PC-9 (cell line): ENCODE measurements around the gene MYO7B. TPM values are rescaled to one million over a fixed set of nuclear protein-coding genes. Genes with fewer than 3 reads are reported as not detected.

ENCODE experiments used
- BruUV-seq: library from RNA; stranded (reverse); fragments of 400-500 nt; replicated peaks from 2 replicates; lab custom pipeline; 2021; lab: Mats Ljungman, UMichigan
- CTCF ChIA-PET: fragments of 300-600 bp; sonication (Branson Sonifier 250); formaldehyde crosslinking; loops from one replicate; lab custom pipeline; 2022; ENCODE audit warnings: antibody characterized with exemption; lab: Charles Lee
- POLR2A ChIA-PET: fragments of 300-600 bp; sonication (Branson Sonifier 250); formaldehyde crosslinking; loops from one replicate; lab custom pipeline; 2022; ENCODE audit warnings: antibody characterized with exemption; ENCODE audit not compliant: unreplicated experiment; lab: Charles Lee
- DNase-seq, 2 experiments: peaks; one replicate each; pipeline versions ENCODE4 v3.0.0 to v3.0.0-alpha.2; 2015 to 2022; ENCODE audit warnings: mixed read lengths in 1 of 2
- H2AFZ ChIP-seq: fragments of 200-600 bp; sonication (generic); 2 replicates; pipeline ENCODE4 v1.8.1; 2017; ENCODE audit warnings: antibody characterized with exemption
- H3F3A ChIP-seq: fragments of 200-600 bp; sonication (generic); 2 replicates; pipeline ENCODE4 v1.8.1; 2017; ENCODE audit warnings: antibody characterized with exemption, mild to moderate bottlenecking, low read depth; ENCODE audit not compliant: insufficient read depth
- H3K27ac ChIP-seq: fragments of 200-600 bp; sonication (generic); 2 replicates; pipeline ENCODE4 v1.6.1; 2016; ENCODE audit warnings: mixed run types
- H3K27me3 ChIP-seq: fragments of 200-600 bp; sonication (generic); 2 replicates; pipeline ENCODE4 v1.6.1; 2016; ENCODE audit warnings: low read depth, mixed run types; ENCODE audit not compliant: insufficient read depth
- H3K36me3 ChIP-seq: fragments of 200-600 bp; sonication (generic); 2 replicates; pipeline ENCODE4 v1.6.1; 2016; ENCODE audit warnings: low read depth, mixed run types
- H3K4me1 ChIP-seq: fragments of 200-600 bp; sonication (generic); replicated peaks from 2 replicates; pipeline ENCODE4 v1.6.1; 2016; ENCODE audit warnings: mixed run types; ENCODE audit not compliant: insufficient read depth
- H3K4me2 ChIP-seq: fragments of 200-600 bp; sonication (generic); 2 replicates; pipeline ENCODE4 v1.6.1; 2017; ENCODE audit warnings: mixed run types
- H3K4me3 ChIP-seq: fragments of 200-600 bp; sonication (generic); 2 replicates; pipeline ENCODE4 v1.6.1; 2016; ENCODE audit warnings: mixed run types
- H3K79me2 ChIP-seq: fragments of 200-600 bp; sonication (generic); 2 replicates; pipeline ENCODE4 v1.6.1; 2017; ENCODE audit warnings: low read depth, mixed run types
- H3K9me2 ChIP-seq: fragments of 200-600 bp; sonication (generic); 2 replicates; pipeline ENCODE4 v1.8.1; 2017; ENCODE audit warnings: mild to moderate bottlenecking; ENCODE audit not compliant: insufficient read depth
- H3K9me3 ChIP-seq: fragments of 200-600 bp; sonication (generic); 2 replicates; pipeline ENCODE4 v1.8.1; 2016; ENCODE audit warnings: low read depth; ENCODE audit not compliant: insufficient read depth
- H4K20me1 ChIP-seq: fragments of 200-600 bp; sonication (generic); 2 replicates; pipeline ENCODE4 v1.8.1; 2017; ENCODE audit not compliant: insufficient read depth
- CTCF ChIP-seq: fragments of 200-600 bp; sonication (generic); conservative IDR thresholded peaks from 2 replicates; pipeline ENCODE4 v1.6.1; 2017; ENCODE audit warnings: mixed run types, antibody characterized with exemption, mild to moderate bottlenecking, moderate library complexity
- EZH2 ChIP-seq: fragments of 200-600 bp; sonication (generic); IDR thresholded peaks from 2 replicates; pipeline ENCODE4 v1.8.0; 2017; ENCODE audit warnings: antibody characterized with exemption, low read depth
- intact Hi-C: fragments of 100-400 bp; cut with micrococcal nuclease; formaldehyde crosslinking; loops from one replicate; pipeline ENCODE4 v1.10.0; 2022; ENCODE audit not compliant: unreplicated experiment
- total RNA-seq: library from RNA; stranded (reverse); gene quantifications from 2 replicates; pipeline ENCODE4 v1.2.3, GENCODE V29; 2021

The MYO7B gene
- total RNA-seq, 1 experiment from 2014 or later: not detected

- peaks cover 96% of the 10 kb centered on the region for H3K79me2 ChIP-seq
- H3K9me3 ChIP-seq: no peaks in the 10 kb centered on the region
- intact Hi-C loops: no loop called here
- TF ChIP-seq EZH2: no peak
- no peak for TF ChIP-seq CTCF
- peaks cover 44% of the 10 kb centered on the region for H3F3A ChIP-seq
- H3K4me3 ChIP-seq: no peak overlapping the region
- no peak for DNase-seq
- H3K9me2 ChIP-seq: no peaks in the 10 kb centered on the region
- no TSS peak for BruUV-seq
- ChIA-PET CTCF (no interaction called here), POLR2A (no interaction called here)
- H3K27me3 ChIP-seq: no peaks in the 10 kb centered on the region
- no peak overlapping the region for H2AFZ ChIP-seq
- H3K4me1 ChIP-seq: peaks cover 34% of the 10 kb centered on the region
- peaks cover 97% of the 10 kb centered on the region for H4K20me1 ChIP-seq
- no peak overlapping the region for H3K4me2 ChIP-seq
- no peak overlapping the region for H3K27ac ChIP-seq
- H3K36me3 ChIP-seq: peaks cover 29% of the 10 kb centered on the region
Measured at GRCh38 chr2:127511917-127512316, 23.6 kb upstream of the MYO7B start.

GRCh38 chr2:127512362-127512761 is 23.1 kb upstream of the MYO7B start:
- no peak overlapping the region for H2AFZ ChIP-seq
- H3K9me3 ChIP-seq: no peaks in the 10 kb centered on the region
- peaks cover 32% of the 10 kb centered on the region for H3K4me1 ChIP-seq
- no TSS peak for BruUV-seq
- peaks cover 43% of the 10 kb centered on the region for H3F3A ChIP-seq
- H3K27me3 ChIP-seq: no peaks in the 10 kb centered on the region
- CTCF ChIA-PET: no interaction called here
- peaks cover 97% of the 10 kb centered on the region for H4K20me1 ChIP-seq
- no peak for DNase-seq
- H3K4me2 ChIP-seq: no peak overlapping the region
- TF ChIP-seq EZH2 (no peak), CTCF (no peak)
- POLR2A ChIA-PET: no interaction called here
- H3K79me2 ChIP-seq: peaks cover 96% of the 10 kb centered on the region
- intact Hi-C loops: no loop called here
- peaks cover 30% of the 10 kb centered on the region for H3K36me3 ChIP-seq
- H3K27ac ChIP-seq: no peak overlapping the region
- H3K4me3 ChIP-seq: no peak overlapping the region
- no peaks in the 10 kb centered on the region for H3K9me2 ChIP-seq

GRCh38 chr2:127514076-127514475 is 21.4 kb upstream of the MYO7B start:
- Histone ChIP-seq H2AFZ (no peak overlapping the region), H3K4me3 (no peak overlapping the region), H3K27ac (no peak overlapping the region), H3K9me2 (no peaks in the 10 kb centered on the region), H3F3A (peaks cover 28% of the 10 kb centered on the region), H3K9me3 (no peaks in the 10 kb centered on the region), H3K36me3 (peaks cover 37% of the 10 kb centered on the region), H3K4me2 (no peak overlapping the region), H3K4me1 (peaks cover 16% of the 10 kb centered on the region), H3K79me2 (peaks cover 100% of the 10 kb centered on the region), H4K20me1 (peaks cover 95% of the 10 kb centered on the region), H3K27me3 (no peaks in the 10 kb centered on the region)
- TF ChIP-seq EZH2 (no peak), CTCF (no peak)
- intact Hi-C loops: no loop called here
- ChIA-PET POLR2A (no interaction called here), CTCF (no interaction called here)
- DNase-seq: no peak
- no TSS peak for BruUV-seq
